ENCODE data around the gene TTC29.

The TTC29 gene, protein sequence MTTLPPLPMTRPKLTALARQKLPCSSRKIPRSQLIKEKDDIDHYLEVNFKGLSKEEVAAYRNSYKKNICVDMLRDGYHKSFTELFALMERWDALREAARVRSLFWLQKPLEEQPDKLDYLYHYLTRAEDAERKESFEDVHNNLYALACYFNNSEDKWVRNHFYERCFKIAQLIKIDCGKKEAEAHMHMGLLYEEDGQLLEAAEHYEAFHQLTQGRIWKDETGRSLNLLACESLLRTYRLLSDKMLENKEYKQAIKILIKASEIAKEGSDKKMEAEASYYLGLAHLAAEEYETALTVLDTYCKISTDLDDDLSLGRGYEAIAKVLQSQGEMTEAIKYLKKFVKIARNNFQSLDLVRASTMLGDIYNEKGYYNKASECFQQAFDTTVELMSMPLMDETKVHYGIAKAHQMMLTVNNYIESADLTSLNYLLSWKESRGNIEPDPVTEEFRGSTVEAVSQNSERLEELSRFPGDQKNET

DNA sequence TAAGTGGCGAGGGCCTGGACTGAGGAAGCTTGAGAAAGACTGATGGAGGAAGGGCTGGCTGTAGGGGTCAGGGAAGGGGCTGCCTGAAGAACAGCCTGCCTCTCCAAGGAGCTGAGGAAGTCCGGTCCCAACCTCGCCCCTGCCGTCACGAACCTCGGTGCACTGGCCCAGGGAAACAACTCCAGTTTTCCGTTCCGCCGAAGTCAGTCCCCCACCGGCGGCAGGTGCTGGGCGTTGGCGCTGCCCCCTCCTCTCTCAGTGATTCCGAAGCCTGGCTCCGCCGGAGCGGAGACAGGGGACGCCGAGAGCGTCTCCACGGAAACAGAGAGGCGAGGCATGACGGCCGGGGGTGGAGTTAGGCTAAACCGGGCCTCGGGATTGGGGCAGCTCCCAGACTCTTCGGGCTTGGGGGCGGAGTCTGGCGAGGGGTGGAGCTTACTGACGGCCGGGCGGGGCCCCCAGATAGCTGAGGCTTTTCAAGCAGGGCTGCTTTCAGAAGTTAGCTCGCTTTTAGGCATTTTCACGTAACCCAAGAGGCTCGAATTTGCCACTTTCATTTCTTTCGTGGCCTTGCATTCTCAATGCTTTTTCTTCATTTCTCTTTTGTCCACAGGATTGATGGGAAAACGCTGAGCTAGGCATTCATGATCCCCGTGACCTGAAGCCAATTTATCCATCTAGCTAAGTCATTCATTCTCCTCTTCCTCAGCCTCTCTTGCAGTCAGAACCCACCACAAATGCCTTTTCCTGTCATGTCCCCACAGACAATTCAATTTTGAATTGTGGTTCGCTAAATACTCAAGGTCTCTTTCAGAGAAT, at the start of gene TTC29:
TTC29 (minus strand) TSS at position 309 of the 819 bp plus-strand sequence. CDS start 5,969 bp downstream, outside the sequence.
- Mint-ChIP-seq H3K36me3 (ENCODE audit: low read depth) (no peaks in the 10 kb centered on the region), H3K27ac (no peak within 1 kb of the TSS)

DNA sequence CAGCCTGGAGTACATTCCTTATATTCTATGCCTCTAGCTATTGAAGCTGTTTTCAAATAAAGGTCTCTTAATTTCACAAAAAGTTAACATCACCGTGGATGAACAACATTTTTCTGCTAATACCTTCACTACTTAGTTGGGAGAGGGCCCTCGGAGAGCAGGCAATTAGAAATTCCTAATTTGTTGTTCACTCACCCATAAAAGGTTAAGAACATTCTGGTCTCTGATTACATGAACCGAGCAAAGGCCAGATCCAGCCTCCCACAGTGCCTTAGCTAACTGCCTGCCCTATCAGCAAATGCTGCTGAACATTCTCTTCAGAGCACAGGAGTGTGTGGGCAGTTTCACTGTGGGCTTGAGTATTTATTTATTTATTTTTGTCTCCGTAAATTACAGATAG, 36.0 kb upstream of the TTC29 start:
- Mint-ChIP-seq H3K4me3 (no peak overlapping the region), H3K27ac (no peak overlapping the region), H3K9me3 (no peaks in the 10 kb centered on the region), H3K4me1 (ENCODE audit: low read depth) (no peaks in the 10 kb centered on the region), H3K27me3 (ENCODE audit: low read depth) (no peaks in the 10 kb centered on the region), H3K36me3 (ENCODE audit: low read depth) (no peaks in the 10 kb centered on the region)
- no peak for DNase-seq (ENCODE audit: low spot score)

More for the DNA sequence above, at the start of gene TTC29:
- H3K9me3 Mint-ChIP-seq, result no peaks in the 10 kb centered on the region
- peaks cover 10% of the 10 kb centered on the region for H3K4me1 Mint-ChIP-seq (ENCODE audit: low read depth)
- peak; percentile 82 for DNase-seq (ENCODE audit: low spot score)
- peak within 1 kb of the TSS; percentile 78 for H3K4me3 Mint-ChIP-seq
- peaks cover 46% of the 10 kb centered on the region for H3K27me3 Mint-ChIP-seq (ENCODE audit: low read depth)

DNA sequence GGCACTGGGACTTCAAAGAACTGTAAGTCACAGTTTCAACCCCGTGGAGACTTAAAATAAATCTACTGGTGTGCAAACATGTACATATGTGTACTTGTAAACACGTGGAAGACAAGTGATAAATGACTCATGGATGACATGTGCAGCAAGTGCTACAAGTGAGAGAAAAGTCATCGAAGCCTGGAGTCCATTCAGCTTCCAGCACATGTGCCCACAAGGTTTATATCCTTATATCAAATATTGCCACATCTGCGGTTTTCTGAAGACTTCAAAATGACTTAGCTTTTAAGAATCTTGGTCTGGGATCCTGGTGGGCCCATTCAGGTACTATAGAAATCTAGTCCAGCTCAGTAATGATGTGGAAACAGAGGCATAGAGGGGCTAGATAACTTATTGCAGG, 33.0 kb upstream of the TTC29 start:
- no peak overlapping the region for H3K27ac Mint-ChIP-seq
- no peak overlapping the region for H3K4me3 Mint-ChIP-seq
- H3K9me3 Mint-ChIP-seq, result no peaks in the 10 kb centered on the region
- H3K4me1 Mint-ChIP-seq (ENCODE audit: low read depth), result no peaks in the 10 kb centered on the region
- H3K27me3 Mint-ChIP-seq (ENCODE audit: low read depth), result no peaks in the 10 kb centered on the region
- DNase-seq (ENCODE audit: low spot score), result no peak
- no peaks in the 10 kb centered on the region for H3K36me3 Mint-ChIP-seq (ENCODE audit: low read depth)

DNA sequence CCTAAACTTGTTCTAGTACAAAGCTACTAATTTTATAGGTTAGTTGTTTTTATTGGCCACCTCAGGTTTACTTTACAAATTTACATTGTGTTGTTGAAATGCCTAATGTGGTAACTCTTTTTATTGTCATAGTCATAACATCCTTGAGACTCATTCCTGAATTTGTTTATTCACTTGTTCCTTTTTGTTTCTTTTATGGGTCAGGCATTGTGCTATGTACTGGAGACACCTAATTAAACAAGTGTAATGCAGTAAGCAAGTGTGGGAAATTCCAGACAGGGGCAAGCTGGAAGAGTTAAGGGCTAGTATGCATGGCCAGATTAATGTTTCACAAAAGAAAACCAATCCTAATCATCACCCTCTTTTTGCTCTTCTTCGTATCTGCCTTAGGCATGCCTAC, 30.5 kb upstream of the TTC29 start:
- H3K9me3 Mint-ChIP-seq, result no peaks in the 10 kb centered on the region
- H3K4me1 Mint-ChIP-seq (ENCODE audit: low read depth), result no peaks in the 10 kb centered on the region
- no peaks in the 10 kb centered on the region for H3K27me3 Mint-ChIP-seq (ENCODE audit: low read depth)
- H3K4me3 Mint-ChIP-seq, result no peak overlapping the region
- H3K27ac Mint-ChIP-seq, result no peak overlapping the region
- H3K36me3 Mint-ChIP-seq (ENCODE audit: low read depth), result no peaks in the 10 kb centered on the region
- DNase-seq (ENCODE audit: low spot score), result no peak

DNA sequence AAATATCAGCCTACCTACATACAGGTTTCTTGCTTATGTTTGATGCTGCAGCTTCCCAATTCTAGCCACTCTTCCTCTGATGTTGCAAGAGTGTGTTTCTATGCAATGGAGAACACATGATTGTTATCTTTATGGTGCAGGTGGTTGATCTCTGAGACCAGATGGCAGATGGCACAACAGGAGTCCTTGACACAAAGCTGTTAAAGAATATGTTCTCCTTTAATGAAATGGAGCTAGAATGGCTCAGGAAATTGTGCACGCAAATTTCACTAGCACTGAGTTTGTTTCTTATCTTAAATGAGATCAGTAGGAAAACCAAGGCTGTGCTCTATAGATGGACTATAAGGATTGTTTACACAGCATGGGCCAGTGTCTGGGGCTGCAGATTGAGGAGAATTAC, 29.9 kb upstream of the TTC29 start:
- Mint-ChIP-seq H3K27me3 (ENCODE audit: low read depth) (no peaks in the 10 kb centered on the region), H3K27ac (no peak overlapping the region), H3K4me3 (no peak overlapping the region), H3K4me1 (ENCODE audit: low read depth) (no peaks in the 10 kb centered on the region), H3K9me3 (no peaks in the 10 kb centered on the region), H3K36me3 (ENCODE audit: low read depth) (no peaks in the 10 kb centered on the region)
- no peak for DNase-seq (ENCODE audit: low spot score)

DNA sequence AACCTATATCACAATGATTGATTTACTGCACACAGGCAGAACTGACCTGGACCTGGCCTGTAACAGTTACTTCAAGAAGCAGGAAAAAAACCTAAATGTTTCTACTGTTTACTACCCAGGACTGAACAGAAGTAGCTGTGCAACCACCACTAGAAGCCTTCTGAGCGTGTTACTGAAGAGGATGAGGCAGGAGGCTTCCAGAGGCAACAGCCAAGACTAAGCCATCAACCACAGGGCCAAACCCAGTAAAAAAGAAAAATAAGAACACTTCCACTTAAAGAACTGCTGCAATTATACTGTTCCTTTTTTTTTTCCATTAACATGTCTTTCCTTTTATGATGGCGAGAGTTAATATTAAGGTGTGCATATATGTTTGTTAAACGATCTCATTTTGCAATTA, 29.4 kb upstream of the TTC29 start:
- DNase-seq (ENCODE audit: low spot score), result no peak
- H3K27ac Mint-ChIP-seq, result no peak overlapping the region
- H3K27me3 Mint-ChIP-seq (ENCODE audit: low read depth), result no peaks in the 10 kb centered on the region
- H3K9me3 Mint-ChIP-seq, result no peaks in the 10 kb centered on the region
- H3K4me1 Mint-ChIP-seq (ENCODE audit: low read depth), result no peaks in the 10 kb centered on the region
- H3K4me3 Mint-ChIP-seq, result no peak overlapping the region
- H3K36me3 Mint-ChIP-seq (ENCODE audit: low read depth), result no peaks in the 10 kb centered on the region

DNA sequence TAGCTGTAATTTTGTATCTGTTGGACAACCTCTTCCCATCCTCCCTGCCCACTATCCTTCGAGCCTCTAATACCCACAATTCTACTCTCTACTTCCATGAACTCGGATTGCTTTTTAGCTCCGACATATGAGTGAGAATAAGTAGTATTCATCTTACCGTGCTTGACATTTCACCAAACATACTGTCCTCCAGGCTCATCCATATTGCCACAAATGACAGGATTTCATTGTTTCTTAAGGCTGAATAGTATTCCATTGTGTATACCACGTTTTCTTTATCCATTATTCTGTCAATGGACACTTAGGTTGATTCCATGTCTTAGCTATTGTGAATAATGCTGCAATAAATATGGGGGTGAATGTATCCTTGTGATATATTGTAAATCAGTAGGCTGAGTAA, 26.4 kb upstream of the TTC29 start:
- Mint-ChIP-seq H3K4me1 (ENCODE audit: low read depth) (no peaks in the 10 kb centered on the region), H3K27ac (no peak overlapping the region), H3K36me3 (ENCODE audit: low read depth) (no peaks in the 10 kb centered on the region), H3K9me3 (no peaks in the 10 kb centered on the region), H3K27me3 (ENCODE audit: low read depth) (no peaks in the 10 kb centered on the region), H3K4me3 (no peak overlapping the region)
- DNase-seq (ENCODE audit: low spot score), result no peak

DNA sequence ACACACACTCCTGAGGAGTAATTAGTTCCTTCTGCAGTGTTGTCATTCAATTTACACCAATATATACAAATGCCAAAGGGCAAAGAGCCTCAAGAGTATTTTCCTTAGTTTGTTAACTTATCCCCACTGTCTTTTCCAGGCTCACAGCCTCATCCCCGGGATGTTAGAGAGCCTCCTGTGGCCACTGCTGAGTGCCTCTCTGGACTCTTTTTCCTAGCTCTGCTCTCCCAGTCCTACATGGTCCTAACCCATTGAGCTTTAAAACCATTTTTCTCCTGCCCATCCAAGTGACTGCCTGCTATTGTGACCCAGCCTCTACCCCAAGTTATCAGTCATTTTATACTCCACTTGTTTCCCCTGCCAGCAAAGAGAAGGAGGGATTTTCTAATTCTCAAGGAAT, 23.5 kb upstream of the TTC29 start:
- no peak for DNase-seq (ENCODE audit: low spot score)
- no peak overlapping the region for H3K4me3 Mint-ChIP-seq
- no peaks in the 10 kb centered on the region for H3K36me3 Mint-ChIP-seq (ENCODE audit: low read depth)
- no peaks in the 10 kb centered on the region for H3K4me1 Mint-ChIP-seq (ENCODE audit: low read depth)
- H3K27ac Mint-ChIP-seq, result no peak overlapping the region
- H3K27me3 Mint-ChIP-seq (ENCODE audit: low read depth), result no peaks in the 10 kb centered on the region
- H3K9me3 Mint-ChIP-seq, result no peaks in the 10 kb centered on the region

DNA sequence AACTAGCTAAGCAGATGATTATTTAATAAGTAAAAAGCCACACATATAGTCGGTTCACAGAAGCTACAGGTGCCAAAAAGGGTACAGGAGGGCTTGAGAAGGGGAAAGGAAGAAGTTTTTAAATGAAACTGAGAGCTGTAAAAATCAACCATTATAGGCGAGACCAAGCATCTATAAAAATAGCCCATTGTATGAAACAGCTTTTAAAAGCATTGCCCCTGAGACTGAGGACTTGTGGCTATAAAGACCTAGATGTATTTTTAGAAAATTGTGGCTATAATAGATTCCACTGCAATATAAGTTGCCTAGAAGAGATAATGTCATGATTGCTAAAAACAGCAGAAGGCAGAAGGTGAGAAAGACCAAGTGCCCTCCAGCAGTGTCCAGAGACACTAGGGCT, 15.0 kb upstream of the TTC29 start:
- DNase-seq (ENCODE audit: low spot score), result no peak
- Mint-ChIP-seq H3K4me3 (no peak overlapping the region), H3K27me3 (ENCODE audit: low read depth) (peaks cover 3% of the 10 kb centered on the region), H3K4me1 (ENCODE audit: low read depth) (no peaks in the 10 kb centered on the region), H3K27ac (no peak overlapping the region), H3K36me3 (ENCODE audit: low read depth) (no peaks in the 10 kb centered on the region), H3K9me3 (no peaks in the 10 kb centered on the region)

DNA sequence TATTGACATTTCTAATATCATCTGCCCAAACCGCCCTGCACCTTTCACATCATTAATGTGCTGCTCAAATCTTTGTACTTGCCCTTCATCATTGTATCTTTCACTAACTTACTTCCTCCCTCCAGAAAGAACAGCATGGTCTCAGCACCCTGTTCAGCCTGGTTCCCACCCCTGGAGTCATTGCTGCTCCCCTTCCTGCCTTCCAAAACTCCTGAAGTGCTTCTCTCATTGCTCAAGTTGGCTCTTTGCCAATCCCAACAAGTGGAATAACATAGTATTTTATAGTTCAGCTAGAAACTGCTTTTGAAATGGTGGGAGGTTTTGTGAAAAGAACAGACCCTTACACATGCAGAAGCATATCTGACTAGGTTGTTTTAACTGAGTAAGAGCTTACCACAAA, 14.0 kb upstream of the TTC29 start:
- Mint-ChIP-seq H3K4me1 (ENCODE audit: low read depth) (no peaks in the 10 kb centered on the region), H3K27me3 (ENCODE audit: low read depth) (peaks cover 3% of the 10 kb centered on the region), H3K4me3 (no peak overlapping the region), H3K36me3 (ENCODE audit: low read depth) (no peaks in the 10 kb centered on the region), H3K27ac (no peak overlapping the region), H3K9me3 (no peaks in the 10 kb centered on the region)
- DNase-seq (ENCODE audit: low spot score), result no peak

DNA sequence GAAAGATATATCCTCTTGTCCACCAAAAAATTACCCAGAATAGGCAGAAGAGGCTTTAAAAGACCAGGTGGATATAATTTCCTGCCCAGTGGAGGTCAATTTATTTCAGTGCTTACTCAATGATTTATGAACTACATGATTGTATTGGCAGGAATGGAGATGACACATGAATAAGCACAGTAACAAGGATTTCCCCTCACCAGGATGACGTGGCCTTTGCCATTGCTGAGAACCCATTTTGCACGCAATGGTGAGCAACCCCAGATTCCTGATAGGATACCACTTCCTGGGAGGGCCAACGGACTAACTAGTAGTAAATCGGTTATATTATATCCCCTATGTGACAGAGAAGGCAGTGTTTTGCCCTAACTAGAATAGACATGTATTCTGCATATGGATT, 11.6 kb upstream of the TTC29 start:
- peaks cover 10% of the 10 kb centered on the region for H3K27me3 Mint-ChIP-seq (ENCODE audit: low read depth)
- DNase-seq (ENCODE audit: low spot score), result no peak
- no peak overlapping the region for H3K4me3 Mint-ChIP-seq
- no peak overlapping the region for H3K27ac Mint-ChIP-seq
- H3K36me3 Mint-ChIP-seq (ENCODE audit: low read depth), result no peaks in the 10 kb centered on the region
- H3K4me1 Mint-ChIP-seq (ENCODE audit: low read depth), result no peaks in the 10 kb centered on the region
- H3K9me3 Mint-ChIP-seq, result no peaks in the 10 kb centered on the region

DNA sequence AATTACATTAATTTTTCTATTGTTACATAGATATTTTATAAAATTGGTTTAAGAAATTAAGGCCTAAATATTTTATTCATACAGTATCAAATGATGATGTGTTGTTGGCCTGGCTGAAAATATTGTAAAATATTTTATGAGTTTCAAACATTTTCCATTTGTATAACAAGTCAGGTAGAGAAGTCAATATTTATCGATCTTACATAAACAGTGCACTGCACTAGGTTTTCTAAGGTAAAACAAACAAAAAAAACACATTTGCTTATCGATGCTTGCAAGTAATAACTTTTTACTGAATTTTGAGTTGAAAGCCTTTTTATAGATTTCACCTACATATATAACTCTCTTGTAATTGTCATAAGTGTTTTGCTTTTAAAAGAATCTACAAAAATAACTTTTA, 7.2 kb upstream of the TTC29 start:
- Mint-ChIP-seq H3K4me1 (ENCODE audit: low read depth) (no peaks in the 10 kb centered on the region), H3K27me3 (ENCODE audit: low read depth) (peaks cover 20% of the 10 kb centered on the region), H3K9me3 (no peaks in the 10 kb centered on the region), H3K36me3 (ENCODE audit: low read depth) (no peaks in the 10 kb centered on the region), H3K27ac (no peak overlapping the region), H3K4me3 (no peak overlapping the region)
- DNase-seq (ENCODE audit: low spot score), result no peak

DNA sequence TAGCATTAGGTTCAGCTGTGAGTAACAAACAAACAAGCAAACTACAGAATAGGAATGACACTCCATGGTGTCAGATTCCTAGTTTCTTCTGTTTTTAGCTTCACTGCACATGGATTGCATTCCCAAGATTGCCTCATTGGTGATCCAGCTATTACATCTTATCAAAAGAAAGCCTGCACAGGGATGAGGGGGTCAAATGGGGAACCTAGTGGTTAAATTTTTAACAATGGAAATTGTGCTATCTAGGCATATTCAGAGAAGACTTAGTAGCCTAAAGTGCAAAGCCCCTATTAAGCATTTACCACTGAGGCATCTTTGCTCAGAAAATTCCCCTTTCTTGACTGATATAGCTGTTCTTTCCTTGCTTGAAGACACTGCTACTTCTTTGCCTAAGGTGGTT, 3.9 kb upstream of the TTC29 start:
- Mint-ChIP-seq H3K36me3 (ENCODE audit: low read depth) (no peaks in the 10 kb centered on the region), H3K4me1 (ENCODE audit: low read depth) (peaks cover 10% of the 10 kb centered on the region), H3K27me3 (ENCODE audit: low read depth) (peaks cover 41% of the 10 kb centered on the region), H3K9me3 (no peaks in the 10 kb centered on the region), H3K27ac (no peak overlapping the region), H3K4me3 (no peak overlapping the region)
- no peak for DNase-seq (ENCODE audit: low spot score)

DNA sequence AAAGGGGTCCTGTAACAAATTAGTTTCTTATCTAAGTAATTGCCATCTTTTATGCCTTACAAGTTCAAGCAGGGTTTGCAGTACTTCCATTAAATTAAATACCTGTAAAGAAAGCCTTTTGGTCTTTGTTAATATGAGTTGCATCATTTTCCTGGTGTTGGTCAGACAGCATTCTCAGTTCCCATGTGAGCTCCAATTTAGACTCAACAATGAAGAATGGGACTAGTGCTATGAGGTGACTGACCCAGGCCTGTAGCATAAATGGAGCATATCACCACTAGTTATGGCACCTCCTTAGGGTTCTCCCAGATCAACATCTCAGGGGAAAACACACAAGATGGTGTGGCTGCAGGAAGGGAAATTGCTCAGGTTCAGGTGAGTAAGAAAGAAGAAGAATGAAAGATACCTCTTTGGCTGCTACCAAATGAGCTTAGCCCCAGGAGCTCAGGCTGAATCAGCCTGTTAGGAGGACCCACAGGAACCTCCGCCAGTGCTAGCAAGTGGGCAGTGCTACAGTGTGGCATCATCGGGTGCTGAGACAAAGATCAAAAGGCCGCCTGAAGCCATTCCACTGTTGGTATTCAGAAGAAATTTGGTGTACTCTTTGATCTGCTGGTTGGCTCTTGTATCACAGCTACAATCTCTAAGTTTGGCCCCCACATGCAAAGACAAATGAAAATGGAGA, 1.8 kb downstream of the TTC29 start:
- DNase-seq (ENCODE audit: low spot score), result no peak
- H3K4me1 Mint-ChIP-seq (ENCODE audit: low read depth), result peaks cover 10% of the 10 kb centered on the region
- H3K9me3 Mint-ChIP-seq, result no peaks in the 10 kb centered on the region
- H3K27me3 Mint-ChIP-seq (ENCODE audit: low read depth), result peaks cover 40% of the 10 kb centered on the region
- no peaks in the 10 kb centered on the region for H3K36me3 Mint-ChIP-seq (ENCODE audit: low read depth)
- H3K4me3 Mint-ChIP-seq, result no peak overlapping the region
- H3K27ac Mint-ChIP-seq, result no peak overlapping the region

All from T-helper 2 cell treated with Interferon-gamma antibody and Interleukin-4, amounts not matched to agents 5 μg/mL and 100 μg/mL, for 36 hours (primary cell).